Measurements from ENCODE around the gene FADS3.

Gene FADS3

DNA sequence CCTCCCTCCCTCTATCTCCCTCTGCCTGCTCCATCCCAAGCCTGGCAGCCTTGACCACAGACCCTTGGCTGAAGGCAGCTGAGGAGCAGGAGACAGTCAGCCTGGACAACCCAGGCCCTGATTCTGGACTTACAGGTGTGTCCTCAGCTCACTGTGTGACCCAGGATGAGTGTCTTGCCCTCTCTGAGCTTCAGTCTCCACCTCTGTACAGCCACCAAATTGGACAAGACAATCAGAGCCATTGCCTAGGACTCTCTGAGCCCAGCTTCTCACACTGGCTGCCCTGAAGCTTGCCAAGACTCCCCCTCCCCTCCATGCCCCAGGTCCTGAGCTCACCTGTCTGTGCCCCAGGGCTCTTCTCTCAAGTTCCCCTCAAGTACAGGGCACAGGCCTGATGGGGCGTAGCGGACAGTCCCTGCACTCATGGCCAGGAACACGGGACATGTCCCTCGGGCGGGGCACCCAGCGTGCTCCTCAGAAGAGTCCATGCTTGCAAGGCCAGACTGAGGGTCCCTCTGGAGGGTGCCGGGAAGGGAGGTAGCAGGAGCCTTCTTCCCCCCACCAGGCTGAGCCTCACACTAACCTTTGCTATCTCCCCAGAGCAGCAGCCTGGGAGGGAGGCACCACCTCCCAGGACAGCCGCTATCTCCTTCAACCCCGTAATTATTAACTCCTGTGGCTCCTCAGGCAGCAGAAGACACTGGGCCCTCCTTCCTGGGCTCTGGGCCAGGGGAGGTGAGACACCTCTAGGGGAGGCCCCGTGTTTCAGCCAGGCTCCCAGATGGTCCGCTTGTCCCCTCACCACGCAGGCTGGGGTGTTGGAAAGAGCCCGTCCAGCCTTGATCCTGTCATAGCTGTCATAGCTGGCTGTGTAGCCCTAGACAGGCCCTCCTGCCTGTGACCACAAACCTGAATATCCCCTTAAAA, 28.6 kb upstream of the FADS3 start:
- FAIRE-seq (no peak), DNase-seq (ENCODE audit: insufficient read length) (peak; percentile 5)
- TF ChIP-seq POLR2A (IDR thresholded peaks at IDR 0.05; ENCODE audit: low read depth, low read length) = no peak
- TF ChIP-seq TAF1 (IDR thresholded peaks at IDR 0.05; ENCODE audit: borderline replicate concordance, low read depth, low read length) = no peak
- TF ChIP-seq POLR2AphosphoS5 (IDR thresholded peaks at IDR 0.05; ENCODE audit: low read depth, low read length) = no peak

DNA sequence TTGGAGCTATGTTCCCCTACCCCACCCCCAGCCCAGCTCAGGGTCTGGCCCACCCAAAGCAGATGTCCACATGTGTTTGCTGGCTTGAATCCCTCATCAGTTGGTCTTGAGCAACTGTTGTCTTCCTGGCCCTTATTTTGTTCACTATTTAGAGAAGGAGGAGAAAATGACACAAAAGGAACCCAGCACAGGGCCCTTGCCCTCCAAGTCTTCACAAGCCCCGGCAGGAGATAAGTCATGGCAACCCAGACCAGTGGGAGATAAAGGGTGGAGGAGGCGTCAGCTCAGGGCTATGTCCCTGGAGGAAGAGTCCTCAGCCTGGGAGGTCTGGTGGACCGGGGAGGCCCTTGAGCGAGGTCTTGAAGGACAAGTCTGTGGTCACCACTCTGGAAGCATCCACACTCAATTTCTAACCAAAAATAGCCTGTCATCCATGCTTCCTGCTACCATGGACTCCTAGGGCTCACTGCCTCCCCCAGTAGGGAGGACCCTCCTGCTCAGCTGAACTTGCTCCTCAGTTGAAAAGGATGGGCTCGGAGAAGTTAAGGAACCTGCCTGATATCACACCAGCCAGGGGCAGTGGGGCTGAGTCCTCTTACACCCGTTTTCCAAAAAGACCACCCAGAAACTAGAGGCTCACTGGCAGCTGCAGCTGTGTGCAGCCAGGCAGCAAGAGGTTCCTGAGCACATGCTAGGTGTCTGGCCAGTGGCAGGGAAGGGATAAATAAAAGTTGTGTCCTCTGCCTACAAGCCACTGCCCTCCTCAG, 27.8 kb upstream of the FADS3 start:
- FAIRE-seq (no peak), DNase-seq (ENCODE audit: insufficient read length) (peak; percentile 15)
- no peak for TF ChIP-seq POLR2A (IDR thresholded peaks at IDR 0.05; ENCODE audit: low read depth, low read length)
- TF ChIP-seq POLR2AphosphoS5 (IDR thresholded peaks at IDR 0.05; ENCODE audit: low read depth, low read length) = no peak
- no peak for TF ChIP-seq TAF1 (IDR thresholded peaks at IDR 0.05; ENCODE audit: borderline replicate concordance, low read depth, low read length)

DNA sequence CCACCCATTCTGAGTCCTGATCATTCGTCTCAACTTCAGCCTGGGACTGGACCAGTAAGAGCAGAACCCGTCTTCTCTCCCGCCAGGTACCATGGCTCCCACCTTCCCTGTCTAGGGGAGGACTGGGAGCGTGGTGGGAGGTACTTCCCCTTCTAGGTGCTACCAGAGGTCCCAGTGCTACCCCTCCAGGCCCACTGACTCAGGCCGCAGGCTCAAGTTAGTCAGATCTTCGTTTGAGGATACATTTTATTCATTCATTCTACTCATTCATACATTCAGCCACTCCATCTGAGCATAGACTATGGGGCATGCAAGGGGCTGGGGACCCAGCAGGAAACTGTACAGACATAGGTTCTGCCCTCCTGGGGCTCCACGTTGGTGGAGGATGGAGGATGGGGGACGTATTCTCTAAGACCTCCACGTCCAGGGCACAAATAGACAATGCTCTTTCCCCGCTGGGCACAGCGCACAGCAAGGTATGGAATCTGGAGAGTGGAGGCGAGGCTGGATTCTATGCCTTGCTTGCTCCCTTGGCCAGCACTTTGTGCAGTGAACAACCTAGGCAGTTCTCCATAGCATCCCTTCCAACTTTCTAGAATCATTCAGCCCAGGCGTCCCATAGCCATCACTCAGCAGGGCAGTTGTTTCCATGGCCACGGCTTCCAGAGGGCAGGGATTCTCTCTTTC, 27.0 kb upstream of the FADS3 start:
- TF ChIP-seq TAF1 (IDR thresholded peaks at IDR 0.05; ENCODE audit: borderline replicate concordance, low read depth, low read length) (no peak), POLR2AphosphoS5 (IDR thresholded peaks at IDR 0.05; ENCODE audit: low read depth, low read length) (no peak), POLR2A (IDR thresholded peaks at IDR 0.05; ENCODE audit: low read depth, low read length) (no peak)
- no peak for FAIRE-seq

DNA sequence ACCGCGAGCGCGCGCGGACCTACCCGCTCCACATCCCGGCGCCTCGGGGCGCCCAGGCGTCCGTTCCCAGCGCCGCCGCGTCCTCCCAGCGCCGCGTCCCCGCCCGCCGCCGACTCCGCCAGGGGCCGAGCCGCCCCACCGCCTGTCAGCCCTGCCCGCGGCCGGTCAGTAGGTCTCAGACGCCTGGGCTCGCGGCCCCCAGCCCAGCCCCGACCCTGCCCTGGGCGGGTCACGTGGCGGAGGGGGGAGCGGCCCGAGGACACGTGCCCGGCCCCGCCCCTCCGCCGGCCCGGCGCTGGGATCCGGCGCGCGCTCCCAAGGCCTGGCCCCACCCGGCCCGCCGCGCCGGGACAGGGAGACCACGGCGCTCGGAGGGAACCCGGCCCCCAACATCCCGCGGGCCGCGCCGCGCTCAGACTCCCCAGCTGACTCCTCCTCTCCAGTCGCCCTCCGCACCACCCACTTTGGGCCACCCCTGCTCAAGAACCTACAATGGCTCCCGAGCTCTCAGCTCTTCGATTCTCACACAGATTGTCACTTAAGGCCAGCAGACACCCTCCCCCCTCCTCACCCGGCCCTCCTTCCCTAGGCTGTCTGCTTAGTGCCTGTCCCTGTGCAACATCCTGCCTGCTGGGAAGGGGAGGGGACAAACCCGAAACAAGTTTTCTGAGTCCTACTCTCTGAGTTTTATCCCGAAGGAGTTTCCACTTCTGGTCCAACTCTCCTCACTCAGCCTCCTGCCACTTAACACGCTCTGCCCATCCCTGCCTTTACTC, 26.2 kb upstream of the FADS3 start, which contains the start of gene RAB3IL1:
TSS of gene RAB3IL1 (minus strand) at position 233 of the 776 bp plus-strand sequence. CDS start at position 34, 199 bp downstream.
- DNase-seq (ENCODE audit: insufficient read length) (peak; percentile 37), FAIRE-seq (no peak)
- TF ChIP-seq POLR2A (IDR thresholded peaks at IDR 0.05; ENCODE audit: low read depth, low read length) (no peak), POLR2AphosphoS5 (IDR thresholded peaks at IDR 0.05; ENCODE audit: low read depth, low read length) (no peak), TAF1 (IDR thresholded peaks at IDR 0.05; ENCODE audit: borderline replicate concordance, low read depth, low read length) (no peak)

More for the DNA sequence above, 27.0 kb upstream of the FADS3 start:
- DNase-seq (ENCODE audit: insufficient read length) = peak; percentile 16

DNA sequence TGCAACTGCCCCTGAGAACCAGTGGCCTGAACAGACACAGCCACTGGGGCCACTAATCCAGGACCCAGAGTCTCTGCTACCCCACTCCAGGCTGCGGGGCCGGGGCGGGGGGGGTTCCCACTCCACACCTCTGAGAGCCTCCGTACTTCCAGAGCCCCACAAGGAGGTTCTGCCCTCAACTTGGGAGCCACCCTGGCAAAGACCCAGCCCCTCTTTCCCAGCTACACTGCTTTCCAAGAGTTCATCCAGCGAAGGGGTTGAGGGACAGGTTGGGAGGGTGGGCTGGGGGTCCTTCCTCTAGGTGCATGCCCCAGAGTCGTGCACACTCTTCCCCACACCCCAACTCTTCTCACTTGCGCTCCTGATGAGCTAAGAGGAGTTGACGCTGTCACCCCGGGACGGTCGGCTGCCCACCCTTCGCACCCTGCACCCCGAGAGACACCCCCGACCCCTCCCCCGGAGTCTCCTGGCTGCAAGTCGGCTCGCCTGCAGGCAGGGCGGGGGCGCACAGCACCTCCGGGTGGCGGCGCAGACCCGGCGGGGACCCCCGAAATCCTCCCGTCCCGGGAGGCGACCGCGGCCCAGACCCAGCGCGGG, 25.5 kb upstream of the FADS3 start:
- FAIRE-seq (no peak), DNase-seq (ENCODE audit: insufficient read length) (no peak)
- TF ChIP-seq TAF1 (IDR thresholded peaks at IDR 0.05; ENCODE audit: borderline replicate concordance, low read depth, low read length) (no peak), POLR2AphosphoS5 (IDR thresholded peaks at IDR 0.05; ENCODE audit: low read depth, low read length) (no peak), POLR2A (IDR thresholded peaks at IDR 0.05; ENCODE audit: low read depth, low read length) (no peak)

DNA sequence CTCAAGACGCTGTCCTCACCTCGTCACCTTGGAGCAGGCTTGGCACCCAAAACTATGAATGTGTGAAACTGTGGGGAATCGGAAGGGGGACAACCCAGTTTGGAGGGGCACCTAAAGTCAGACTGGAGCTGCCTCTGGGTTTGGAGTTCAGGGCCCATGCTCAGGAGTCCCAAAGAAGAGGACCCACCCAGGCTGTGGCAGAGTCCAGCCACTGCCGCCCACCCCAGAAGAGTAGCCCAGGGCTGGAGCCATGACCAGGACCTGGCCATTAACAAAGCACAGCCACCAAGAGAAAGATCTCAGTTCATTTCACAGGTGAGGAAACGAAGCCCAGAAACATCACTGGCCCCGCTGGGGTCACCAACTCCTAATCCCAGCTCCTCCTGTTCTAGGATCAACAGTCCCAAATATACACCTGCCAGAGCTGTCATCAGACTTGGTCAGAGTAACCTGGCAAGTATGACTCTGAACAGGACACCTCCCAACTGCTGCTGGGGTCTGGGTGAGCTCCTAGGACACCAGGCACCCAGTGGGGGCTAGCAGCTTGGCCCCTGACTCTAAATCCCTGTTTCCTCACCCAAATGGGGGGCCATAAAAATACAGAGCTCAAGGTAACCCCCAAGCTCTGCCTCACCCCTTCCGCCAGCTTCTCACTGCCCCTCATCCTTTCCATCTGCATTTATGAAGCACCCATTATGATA, 23.3 kb upstream of the FADS3 start:
- TF ChIP-seq TAF1 (IDR thresholded peaks at IDR 0.05; ENCODE audit: borderline replicate concordance, low read depth, low read length) (no peak), POLR2AphosphoS5 (IDR thresholded peaks at IDR 0.05; ENCODE audit: low read depth, low read length) (no peak), POLR2A (IDR thresholded peaks at IDR 0.05; ENCODE audit: low read depth, low read length) (no peak)
- peak; percentile 12 for DNase-seq (ENCODE audit: insufficient read length)
- FAIRE-seq = no peak

DNA sequence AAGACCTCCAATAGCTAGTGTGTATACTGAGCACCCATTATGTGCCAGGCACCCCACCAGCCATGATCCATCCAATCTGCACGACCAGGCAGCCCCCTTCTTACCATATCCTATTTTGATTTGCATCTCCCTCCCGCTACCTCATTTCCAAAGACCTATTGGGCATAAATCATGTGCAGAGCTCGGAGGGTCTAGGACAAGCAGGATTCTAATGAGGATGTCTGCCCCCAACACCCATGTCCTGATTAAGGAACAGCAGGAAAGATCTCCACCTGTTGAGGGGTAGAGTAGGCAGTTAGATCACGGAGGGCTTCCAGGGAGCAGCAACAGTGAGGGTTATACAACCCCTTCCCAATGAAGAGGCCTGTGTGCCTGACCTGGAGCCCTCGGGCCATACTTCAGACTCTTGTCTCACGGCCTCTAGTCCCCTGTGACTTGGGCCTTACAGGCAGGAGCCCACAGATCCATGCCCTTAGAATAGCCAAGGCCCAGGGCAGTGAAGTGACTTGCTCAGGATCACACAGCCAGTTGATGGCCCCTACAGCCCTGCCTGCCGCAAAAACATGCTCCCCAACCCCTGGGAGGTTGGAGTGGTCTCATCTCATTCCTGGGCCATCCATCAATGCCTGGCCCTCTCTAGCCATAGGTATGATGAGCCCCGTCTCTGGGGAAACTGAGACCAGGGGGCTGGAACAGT, 22.5 kb upstream of the FADS3 start:
- TF ChIP-seq POLR2A (IDR thresholded peaks at IDR 0.05; ENCODE audit: low read depth, low read length) (no peak), TAF1 (IDR thresholded peaks at IDR 0.05; ENCODE audit: borderline replicate concordance, low read depth, low read length) (no peak), POLR2AphosphoS5 (IDR thresholded peaks at IDR 0.05; ENCODE audit: low read depth, low read length) (no peak)
- DNase-seq (ENCODE audit: insufficient read length) = no peak
- FAIRE-seq = no peak

DNA sequence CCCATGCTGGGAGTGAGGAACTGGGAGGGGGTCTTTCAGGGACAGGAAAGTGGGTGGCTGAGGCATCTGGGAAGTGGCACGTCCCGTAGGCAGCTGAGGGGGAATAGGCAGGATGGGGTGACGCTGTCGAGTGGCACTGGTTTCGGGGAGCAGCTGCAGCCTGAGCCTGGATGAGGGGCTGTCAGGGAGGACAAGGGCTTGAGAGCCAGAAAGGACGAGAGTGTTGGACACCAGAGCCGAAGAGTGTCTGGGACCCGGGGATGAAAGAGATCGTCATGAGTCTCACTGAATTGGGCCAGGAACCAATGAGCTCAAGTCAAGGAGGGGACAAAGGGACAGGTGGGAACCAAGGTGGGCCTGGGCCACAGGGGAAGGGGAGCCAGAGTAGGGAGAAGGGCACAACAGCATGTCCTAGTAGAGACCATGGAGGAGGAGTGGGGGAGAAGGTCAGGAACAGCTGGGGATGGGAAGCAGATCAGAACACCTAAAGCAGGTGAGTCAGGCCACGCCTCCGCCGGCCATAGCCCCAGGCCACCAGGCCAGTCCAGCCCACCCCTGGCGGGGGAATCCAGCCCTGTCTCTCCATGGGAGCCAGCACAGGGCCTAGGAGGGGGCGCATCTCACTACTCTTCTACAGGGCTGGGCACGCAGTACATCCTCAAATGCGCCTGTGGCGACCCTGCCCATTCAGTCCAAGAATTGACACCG, 21.8 kb upstream of the FADS3 start:
- no peak for TF ChIP-seq TAF1 (IDR thresholded peaks at IDR 0.05; ENCODE audit: borderline replicate concordance, low read depth, low read length)
- no peak for TF ChIP-seq POLR2AphosphoS5 (IDR thresholded peaks at IDR 0.05; ENCODE audit: low read depth, low read length)
- no peak for TF ChIP-seq POLR2A (IDR thresholded peaks at IDR 0.05; ENCODE audit: low read depth, low read length)
- DNase-seq (ENCODE audit: insufficient read length) (peak; percentile 20), FAIRE-seq (no peak)

DNA sequence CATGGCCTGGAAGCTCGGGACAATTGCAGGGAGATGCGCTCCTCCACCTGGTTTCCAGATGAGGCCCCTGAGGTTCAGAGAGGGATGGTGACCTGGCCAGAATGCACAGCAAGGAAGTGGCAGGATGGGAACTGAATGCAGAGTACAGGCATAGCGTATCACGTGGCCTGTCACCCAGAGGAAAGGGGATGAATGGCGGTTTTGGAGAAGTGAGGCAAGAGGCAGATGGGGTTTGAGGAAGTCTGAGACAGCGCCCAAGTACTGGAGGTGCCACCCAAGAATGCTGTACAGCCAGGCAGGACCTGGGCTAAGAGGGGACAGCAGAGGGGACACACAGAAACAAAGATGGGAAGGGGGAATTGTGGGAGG, 21.2 kb upstream of the FADS3 start:
- FAIRE-seq = no peak
- DNase-seq (ENCODE audit: insufficient read length) = peak; percentile 19
- TF ChIP-seq POLR2A (IDR thresholded peaks at IDR 0.05; ENCODE audit: low read depth, low read length) (no peak), POLR2AphosphoS5 (IDR thresholded peaks at IDR 0.05; ENCODE audit: low read depth, low read length) (no peak), TAF1 (IDR thresholded peaks at IDR 0.05; ENCODE audit: borderline replicate concordance, low read depth, low read length) (no peak)

Measured in GM12892 (cell line).